ENCODE measurements around the gene KRT32. TPM values are rescaled to one million over a fixed set of nuclear protein-coding genes. Genes with fewer than 3 reads are reported as not detected.

Gene KRT32
- total RNA-seq, 1 donor from 2014 or later: not detected

GRCh38 chr17:41504246-41504977 is 37.2 kb upstream of the KRT32 start:
- DNase-seq (ENCODE audit: low read depth): no peak
- no peak overlapping the region for H3K4me3 ChIP-seq (ENCODE audit: low read depth, low read length)
- TF ChIP-seq CTCF (conservative IDR thresholded peaks at IDR 0.05; ENCODE audit: low read depth, low read length): no peak

DNA sequence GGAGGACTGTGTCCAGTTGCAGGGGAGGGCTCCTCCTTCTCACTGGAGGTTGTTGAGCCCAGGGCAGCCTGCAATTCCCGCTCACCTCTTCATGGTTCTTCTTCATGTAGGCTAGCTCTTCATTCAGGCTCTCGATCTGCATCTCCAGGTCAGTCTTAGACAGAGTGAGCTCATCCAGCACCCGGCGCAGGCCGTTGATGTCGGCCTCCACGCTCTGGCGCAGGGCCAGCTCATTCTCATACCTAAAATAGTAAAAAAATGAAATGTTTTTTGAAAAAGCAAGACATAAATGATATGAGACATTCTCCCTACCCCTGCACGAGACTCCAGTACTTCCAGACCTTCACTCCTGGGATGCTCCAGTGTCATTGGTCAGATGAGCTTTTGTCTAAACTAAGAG is 36.0 kb upstream of the KRT32 start:
- DNase-seq (ENCODE audit: low read depth): no peak
- no peak overlapping the region for H3K4me3 ChIP-seq (ENCODE audit: low read depth, low read length)
- TF ChIP-seq CTCF (conservative IDR thresholded peaks at IDR 0.05; ENCODE audit: low read depth, low read length): no peak

GRCh38 chr17:41500131-41500911 is 33.1 kb upstream of the KRT32 start:
- TF ChIP-seq CTCF (conservative IDR thresholded peaks at IDR 0.05; ENCODE audit: low read depth, low read length): no peak
- no peak for DNase-seq (ENCODE audit: low read depth)
- no peak overlapping the region for H3K4me3 ChIP-seq (ENCODE audit: low read depth, low read length)

GRCh38 chr17:41499714-41500113 is 32.5 kb upstream of the KRT32 start:
- no peak overlapping the region for H3K4me3 ChIP-seq (ENCODE audit: low read depth, low read length)
- TF ChIP-seq CTCF (conservative IDR thresholded peaks at IDR 0.05; ENCODE audit: low read depth, low read length): no peak
- no peak for DNase-seq (ENCODE audit: low read depth)

DNA sequence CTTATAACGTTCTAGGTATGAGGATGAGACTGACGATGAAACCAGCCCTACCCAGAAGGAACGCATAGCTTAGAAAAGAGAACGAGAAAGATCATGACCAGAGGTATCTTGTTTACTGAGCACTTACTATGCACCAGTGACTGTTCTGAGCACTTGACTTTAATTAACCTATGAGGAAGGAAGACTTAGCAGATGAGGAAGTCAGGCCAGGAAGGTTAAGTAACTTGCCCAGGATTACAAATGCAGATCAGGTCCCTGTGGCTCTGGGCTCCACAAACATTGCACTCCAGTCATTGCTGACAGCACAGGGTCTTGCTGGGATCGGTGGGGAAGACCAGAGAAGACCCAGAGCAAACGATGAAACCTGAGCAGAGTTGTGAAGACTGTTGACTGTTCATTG is 31.1 kb upstream of the KRT32 start:
- H3K4me3 ChIP-seq (ENCODE audit: low read depth, low read length): no peak overlapping the region
- no peak for DNase-seq (ENCODE audit: low read depth)
- no peak for TF ChIP-seq CTCF (conservative IDR thresholded peaks at IDR 0.05; ENCODE audit: low read depth, low read length)

- peak; percentile 93 for TF ChIP-seq CTCF (conservative IDR thresholded peaks at IDR 0.05; ENCODE audit: low read depth, low read length)
- peak; percentile 52 for DNase-seq (ENCODE audit: low read depth)
- no peak overlapping the region for H3K4me3 ChIP-seq (ENCODE audit: low read depth, low read length)
These were observed 29.8 kb upstream of the KRT32 start for GRCh38 chr17:41496803-41497484.
